ENCODE results near the gene EXOC4.

DNA sequence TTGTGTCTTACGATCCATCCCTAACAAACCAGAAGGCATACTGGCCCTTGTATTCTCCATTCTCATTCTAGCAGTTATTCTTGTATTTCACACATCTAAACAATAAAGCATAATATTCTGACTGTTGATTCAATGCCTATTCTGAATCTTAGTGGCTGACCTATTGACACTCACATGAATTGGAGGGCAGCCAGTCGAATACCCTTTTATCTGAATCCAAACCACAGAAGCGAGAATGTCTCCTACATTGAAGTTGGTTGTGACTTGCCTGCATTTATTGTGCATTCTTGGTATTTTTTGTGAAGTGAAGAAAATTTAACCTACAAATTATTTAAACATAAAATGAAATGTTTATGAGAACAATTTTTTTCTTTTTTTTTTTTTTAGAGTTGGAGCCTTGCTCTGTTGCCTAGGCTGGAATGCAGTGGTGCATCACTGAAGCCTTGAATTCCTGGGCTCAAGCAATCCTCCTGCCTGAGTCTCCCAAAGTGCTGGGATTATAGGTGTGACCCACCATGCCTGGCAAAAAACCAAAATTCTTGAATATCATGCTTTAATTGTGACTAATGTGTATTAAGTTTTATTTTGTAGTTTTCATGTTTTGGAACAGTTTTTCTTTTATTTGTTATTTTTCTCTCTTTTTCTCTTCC lies 22.7 kb downstream of the EXOC4 start:
- TF ChIP-seq, protein P1, sequence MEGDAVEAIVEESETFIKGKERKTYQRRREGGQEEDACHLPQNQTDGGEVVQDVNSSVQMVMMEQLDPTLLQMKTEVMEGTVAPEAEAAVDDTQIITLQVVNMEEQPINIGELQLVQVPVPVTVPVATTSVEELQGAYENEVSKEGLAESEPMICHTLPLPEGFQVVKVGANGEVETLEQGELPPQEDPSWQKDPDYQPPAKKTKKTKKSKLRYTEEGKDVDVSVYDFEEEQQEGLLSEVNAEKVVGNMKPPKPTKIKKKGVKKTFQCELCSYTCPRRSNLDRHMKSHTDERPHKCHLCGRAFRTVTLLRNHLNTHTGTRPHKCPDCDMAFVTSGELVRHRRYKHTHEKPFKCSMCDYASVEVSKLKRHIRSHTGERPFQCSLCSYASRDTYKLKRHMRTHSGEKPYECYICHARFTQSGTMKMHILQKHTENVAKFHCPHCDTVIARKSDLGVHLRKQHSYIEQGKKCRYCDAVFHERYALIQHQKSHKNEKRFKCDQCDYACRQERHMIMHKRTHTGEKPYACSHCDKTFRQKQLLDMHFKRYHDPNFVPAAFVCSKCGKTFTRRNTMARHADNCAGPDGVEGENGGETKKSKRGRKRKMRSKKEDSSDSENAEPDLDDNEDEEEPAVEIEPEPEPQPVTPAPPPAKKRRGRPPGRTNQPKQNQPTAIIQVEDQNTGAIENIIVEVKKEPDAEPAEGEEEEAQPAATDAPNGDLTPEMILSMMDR (IDR thresholded peaks at IDR 0.05; ENCODE audit: low read depth, low read length, poor library complexity, severe bottlenecking), result no peak
- TF ChIP-seq EZH2phosphoT487 (IDR thresholded peaks at IDR 0.05; ENCODE audit: borderline replicate concordance, low read length), result no peak

Data from DOHH2 (cell line).